Pancreas (tissue), 10 donors: Measurements from ENCODE around the gene FAT2. TPM values are rescaled to one million over a fixed set of nuclear protein-coding genes. Genes with fewer than 3 reads are reported as not detected.

Experiments
- ATAC-seq, 4 donors: fragments of 200-7000 bp; cut with Tn5 transposase; one replicate each; pipeline versions ENCODE4 v1.8.0 to v1.9.1; 2020; ENCODE audit warnings: mild to moderate bottlenecking in 4 of 4, moderate library complexity in 4 of 4
- DNase-seq, 6 donors: peaks; one replicate each; pipeline ENCODE4 v3.0.0-alpha.2; 2020
- FAIRE-seq: peaks from 2 replicates; lab custom pipeline; 2012; peaks lifted over from hg19 to GRCh38; lab: Jason Lieb, UNC
- H3K27ac ChIP-seq, 4 donors: fragments of 200-600 bp; sonication (generic); 1 replicate in 3 of 4; 2 replicates in 1 of 4; pipeline versions ENCODE4 v1.5.0 to v1.8.0; 2020
- H3K27me3 ChIP-seq, 4 donors: fragments of 200-600 bp; one replicate each; pipeline ENCODE4 v1.8.0; 2021
- H3K36me3 ChIP-seq, 3 donors: fragments of 200-600 bp; sonication (generic) in 1 of 3; one replicate each; pipeline versions ENCODE4 v1.5.0 to v1.8.0; 2020 to 2021
- H3K4me1 ChIP-seq, 3 donors: fragments of 200-600 bp; one replicate each; pipeline ENCODE4 v1.8.0; 2021
- H3K4me3 ChIP-seq, 4 donors: fragments of 200-600 bp; sonication (generic) in 2 of 4; one replicate each; pipeline versions ENCODE4 v1.5.0 to v1.8.0; 2020 to 2021
- H3K9me3 ChIP-seq, 4 donors: fragments of 200-600 bp; one replicate each; pipeline ENCODE4 v1.8.0; 2021
- CTCF ChIP-seq, 4 donors: fragments of 200-600 bp; sonication (generic) in 3 of 4; IDR thresholded peaks; one replicate each; pipeline versions ENCODE4 v1.5.0 to v1.8.0; 2021; ENCODE audit warnings: antibody characterized with exemption in 4 of 4
- WGBS, 2 donors: extraction: QIAGEN DNeasy Blood & Tissue Kit; methylation state at CpG; one replicate each; pipeline ENCODE4 v1.1.7; 2013; 5-methylcytosine and 5-hydroxymethylcytosine counted together
- intact Hi-C, 3 donors: fragments of 100-400 bp; cut with DNase I; formaldehyde crosslinking; loops; one replicate each; pipeline versions ENCODE4 v1.11.1 to v1.14.2; 2022
- polyA plus RNA-seq, 2 donors: library from polyadenylated mRNA; stranded (reverse); fragments of 200-250 nt; gene quantifications; one replicate each; pipeline ENCODE4 v1.2.3, GENCODE V29; 2013
- total RNA-seq, 6 donors: library from RNA; stranded (reverse); fragmentation: NEBNext Ultra II Directional in 4 of 6; extraction: Animal tissue kit (Norgen Biotek cat#: 25700) in 4 of 6; gene quantifications; one replicate each; pipeline versions ENCODE4 v1.2.1 to v1.2.4, GENCODE V29; 2021 to 2023
- donor health status: healthy with polysubstance abuse.
- donor health status: DM: no; HTN: no; CAD: no; lungs with moderate emphysema.
- donor health status: DM: no; HTN: no; CAD: no.
- donor health status: control.
- donor health status: control.
- donor health status: Bipolar disorder and iron deficiency.
- donor health status: DM: yes; HTN: yes; CAD: no.
- donor health status: DM: no; HTN: no; CAD: no.
- donor health status: DM: no; HTN: no; CAD: no.
- donor health status: DM: yes; HTN: yes; CAD: no.

FAT2 gene
- total and polyA plus RNA-seq, 8 donors = under 0.01 to 0.06 (median 0.03) TPM; not detected in 4

DNA sequence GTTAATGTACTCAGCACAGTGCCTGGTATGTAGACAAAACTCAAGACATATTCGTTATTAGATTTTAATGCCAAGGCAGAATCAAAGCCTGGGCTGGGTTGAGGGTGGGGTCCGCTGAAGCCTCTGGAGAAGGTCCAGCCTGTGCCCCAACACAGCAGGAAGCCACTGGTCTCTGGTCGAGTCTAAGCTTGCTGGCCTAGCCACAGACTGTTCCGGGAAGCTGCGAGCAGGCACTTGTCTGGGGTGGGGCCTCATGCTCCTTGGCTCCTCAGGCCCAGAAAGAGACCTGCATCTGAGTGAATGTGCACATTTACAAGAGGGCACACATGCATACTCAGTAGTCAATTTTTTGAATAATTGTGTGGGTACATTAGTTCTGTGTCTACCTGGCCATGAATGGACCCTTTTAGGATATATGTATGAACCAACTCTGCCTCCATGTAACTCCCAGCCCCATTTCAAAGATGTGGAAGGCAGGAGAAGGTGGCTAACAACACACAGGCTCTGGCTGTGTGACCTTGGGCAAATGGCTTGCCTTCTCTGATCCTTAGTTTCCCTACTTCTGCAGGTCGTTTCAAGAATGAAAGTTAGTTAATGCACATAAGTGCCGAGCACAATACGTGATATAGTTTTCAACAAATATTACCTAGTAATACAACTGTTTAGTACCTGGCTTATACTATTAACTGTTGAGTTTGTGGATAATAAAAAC, 18.3 kb downstream of the FAT2 start:
- FAIRE-seq (no peak), ATAC-seq (no peak)

DNA sequence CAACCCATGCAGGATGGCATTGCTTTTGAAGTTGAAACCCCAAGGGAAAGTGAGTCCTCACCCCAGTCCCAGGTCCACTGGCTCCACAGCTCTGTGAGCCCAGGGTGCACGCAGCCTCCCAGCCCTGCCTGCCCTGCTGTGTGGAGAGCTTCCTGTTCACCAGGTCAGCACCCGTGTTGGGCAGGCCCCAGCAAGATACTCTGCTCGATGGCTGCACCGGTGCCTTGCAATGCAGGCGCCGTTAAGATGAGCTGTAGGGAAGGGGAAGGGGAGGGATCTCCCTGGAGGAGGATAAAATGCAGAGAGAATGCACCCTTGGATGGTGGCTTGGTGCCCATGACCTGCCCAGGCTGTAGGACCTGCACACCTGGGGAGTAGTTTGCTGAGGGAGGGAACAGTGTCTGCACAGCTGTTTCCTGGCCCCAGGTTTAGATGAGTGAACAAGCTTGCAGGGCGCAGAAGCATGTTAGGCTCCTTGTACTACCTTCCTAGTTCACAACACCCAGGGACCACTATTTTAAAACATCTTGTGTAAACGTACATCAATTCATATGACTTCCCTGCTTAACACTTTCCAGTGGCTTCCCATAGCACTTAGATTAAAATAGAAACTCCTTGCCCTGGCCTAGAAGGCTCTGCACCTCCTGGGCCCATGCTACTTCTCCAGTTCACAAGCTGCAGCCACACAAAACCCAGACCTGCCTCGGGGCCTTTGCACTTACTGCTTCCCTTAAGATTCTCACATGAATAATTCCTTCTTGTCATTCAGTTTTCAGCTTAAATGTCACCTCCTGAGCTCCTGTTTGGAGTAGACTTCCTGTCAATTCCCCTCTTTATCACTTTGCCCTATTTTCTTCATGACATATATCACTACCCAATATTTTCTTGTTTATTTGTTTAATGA, 19.6 kb downstream of the FAT2 start:
- Histone ChIP-seq H3K27me3 (peaks cover 0 to 3% (median 0%) of the 10 kb centered on the region in 4 donors), H3K4me3 (no peak overlapping the region), H3K36me3 (no peaks in the 10 kb centered on the region), H3K9me3 (no peaks in the 10 kb centered on the region), H3K4me1 (no peaks in the 10 kb centered on the region), H3K27ac (no peak overlapping the region)
- no peak for TF ChIP-seq CTCF (IDR thresholded peaks at IDR 0.05)
- no peak for ATAC-seq
- WGBS, 2 donors = 67 to 79% methylated on average over 9 of the region's 9 CpGs
- no peak for DNase-seq
- intact Hi-C loops = no loop called here
- FAIRE-seq = no peak

More for the DNA sequence above, 18.3 kb downstream of the FAT2 start:
- H3K4me1 ChIP-seq = no peaks in the 10 kb centered on the region
- intact Hi-C loops = no loop called here
- no peaks in the 10 kb centered on the region for H3K36me3 ChIP-seq
- 78 to 88% methylated on average over 8 of the region's 8 CpGs for WGBS, 2 donors
- no peak overlapping the region for H3K27ac ChIP-seq
- H3K4me3 ChIP-seq = no peak overlapping the region
- no peak for TF ChIP-seq CTCF (IDR thresholded peaks at IDR 0.05)
- no peaks in the 10 kb centered on the region for H3K9me3 ChIP-seq
- DNase-seq = no peak
- H3K27me3 ChIP-seq = peaks cover 0 to 3% (median 0%) of the 10 kb centered on the region in 4 donors

- DNase-seq (peak in 1 of 6 donors; percentile 34), FAIRE-seq (no peak), ATAC-seq (no peak)
- Histone ChIP-seq H3K27ac (no peak overlapping the region), H3K4me1 (no peaks in the 10 kb centered on the region), H3K9me3 (no peaks in the 10 kb centered on the region), H3K36me3 (no peaks in the 10 kb centered on the region), H3K27me3 (no peaks in the 10 kb centered on the region), H3K4me3 (no peak overlapping the region)
- intact Hi-C loops = no loop called here
- TF ChIP-seq CTCF (IDR thresholded peaks at IDR 0.05) = no peak
- 49 to 72% methylated on average over 12 of the region's 12 CpGs for WGBS, 2 donors
These were observed 20.4 kb downstream of the FAT2 start for GRCh38 chr5:151570512-151571269.

- no peaks in the 10 kb centered on the region for H3K9me3 ChIP-seq
- no peaks in the 10 kb centered on the region for H3K27me3 ChIP-seq
- no peaks in the 10 kb centered on the region for H3K36me3 ChIP-seq
- H3K4me1 ChIP-seq = no peaks in the 10 kb centered on the region
- WGBS, 2 donors = 30 to 43% methylated on average over 2 of the region's 2 CpGs
- no peak for ATAC-seq
- intact Hi-C loops = no loop called here
- no peak for TF ChIP-seq CTCF (IDR thresholded peaks at IDR 0.05)
- no peak overlapping the region for H3K27ac ChIP-seq
- FAIRE-seq = no peak
- H3K4me3 ChIP-seq = no peak overlapping the region
- no peak for DNase-seq
These were observed 21.1 kb downstream of the FAT2 start for GRCh38 chr5:151570058-151570457.
